IMR-90 (cell line): Measurements from ENCODE around the gene IGSF22.

Experiments used
- BHLHE40 ChIP-seq: fragments of 150-350 bp; IDR thresholded peaks from 2 replicates; pipeline ENCODE4 v1.6.1; 2016; ENCODE audit warnings: mild to moderate bottlenecking, low read depth, low read length
- CEBPB ChIP-seq: IDR thresholded peaks from 2 replicates; pipeline ENCODE4 v1.6.1; 2012; ENCODE audit warnings: low read depth, low read length, improper control_type of control experiment
- CTCF ChIP-seq: conservative IDR thresholded peaks from 2 replicates; pipeline ENCODE4 v1.5.1; 2012; ENCODE audit warnings: mild to moderate bottlenecking, low read depth, low read length, improper control_type of control experiment
- ELK1 ChIP-seq: fragments of 150-350 bp; IDR thresholded peaks from 2 replicates; pipeline ENCODE4 v1.6.1; 2016; ENCODE audit warnings: low read depth, mild to moderate bottlenecking, low read length, moderate library complexity, borderline replicate concordance
- FOS ChIP-seq: fragments of 150-350 bp; IDR thresholded peaks from 2 replicates; pipeline ENCODE4 v1.6.1; 2016; ENCODE audit warnings: low read depth, low read length
- MAFK ChIP-seq: IDR thresholded peaks from 2 replicates; pipeline ENCODE4 v1.6.1; 2012; ENCODE audit warnings: low read depth, low read length, improper control_type of control experiment
- MAZ ChIP-seq: IDR thresholded peaks from 2 replicates; pipeline ENCODE4 v1.6.1; 2012; ENCODE audit warnings: low read depth, mild to moderate bottlenecking, low read length, improper control_type of control experiment, moderate library complexity, borderline replicate concordance
- MXI1 ChIP-seq: IDR thresholded peaks from 2 replicates; pipeline ENCODE4 v1.6.1; 2012; ENCODE audit warnings: low read depth, mild to moderate bottlenecking, low read length, moderate library complexity, borderline replicate concordance
- NFE2L2 ChIP-seq: fragments of 150-350 bp; IDR thresholded peaks from 2 replicates; pipeline ENCODE4 v1.6.1; 2016; ENCODE audit warnings: low read depth, mild to moderate bottlenecking, low read length
- POLR2A ChIP-seq: IDR thresholded peaks from 2 replicates; pipeline ENCODE4 v1.6.1; 2012; ENCODE audit warnings: mild to moderate bottlenecking, low read depth, low read length
- RAD21 ChIP-seq: IDR thresholded peaks from 2 replicates; pipeline ENCODE4 v1.6.1; 2012; ENCODE audit warnings: low read length, improper control_type of control experiment
- RFX5 ChIP-seq: IDR thresholded peaks from 2 replicates; pipeline ENCODE4 v1.8.0; 2012; ENCODE audit warnings: low read depth, mild to moderate bottlenecking, low read length, moderate library complexity
- SMC3 ChIP-seq: fragments of 150-350 bp; IDR thresholded peaks from 2 replicates; pipeline ENCODE4 v1.6.1; 2016; ENCODE audit warnings: low read depth, mild to moderate bottlenecking, antibody characterized with exemption, low read length, moderate library complexity

DNA sequence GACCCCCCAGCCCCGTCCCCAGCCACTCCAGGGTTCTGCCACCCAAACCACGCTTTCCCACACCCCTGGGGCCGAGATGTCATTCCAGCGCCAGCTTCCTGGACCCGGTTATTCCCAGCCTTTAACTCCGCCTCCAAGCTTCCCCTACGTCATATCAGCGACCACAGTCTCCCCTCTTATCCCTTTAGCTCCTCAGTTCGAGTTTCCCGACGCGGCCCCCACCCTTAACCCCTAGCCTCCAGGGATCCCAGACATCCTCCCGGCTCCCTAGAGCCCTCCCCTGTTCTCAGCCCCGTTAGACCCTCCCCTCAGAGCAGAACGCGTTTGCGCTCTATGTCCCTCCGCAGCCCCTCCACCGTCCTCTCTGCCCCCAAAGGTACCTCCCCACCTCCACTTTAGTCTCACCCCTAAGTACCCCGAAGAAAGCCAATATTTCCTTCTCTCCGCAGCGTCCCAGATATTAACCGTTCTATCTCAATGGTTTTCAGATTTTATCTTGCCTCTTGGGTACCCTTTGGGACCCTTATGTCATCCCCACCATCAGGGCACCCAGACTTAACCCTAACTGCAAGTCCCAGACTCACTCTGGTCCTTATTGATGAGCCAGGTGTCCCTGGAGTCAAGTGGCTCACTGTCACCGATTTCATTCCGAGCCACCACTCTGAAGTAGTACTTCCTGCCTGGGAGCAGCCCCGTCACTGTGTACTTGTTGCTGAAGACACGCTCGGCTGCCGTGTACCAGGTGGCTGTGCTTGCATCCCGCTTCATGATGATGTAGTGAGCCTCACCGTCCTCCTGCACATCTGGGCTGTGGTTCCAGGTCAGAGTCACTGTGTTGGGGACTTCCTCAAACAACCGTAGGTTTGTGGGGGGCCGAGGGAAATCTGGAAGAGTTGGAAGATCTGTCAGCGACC lies 19.4 kb downstream of the IGSF22 start:
- no peak for TF ChIP-seq CTCF
- no peak for TF ChIP-seq POLR2A
- TF ChIP-seq RFX5 = no peak
- TF ChIP-seq RAD21 = no peak
- TF ChIP-seq NFE2L2 = no peak
- no peak for TF ChIP-seq MAZ
- TF ChIP-seq MAFK = no peak
- no peak for TF ChIP-seq MXI1
- TF ChIP-seq FOS = no peak
- no peak for TF ChIP-seq BHLHE40
- no peak for TF ChIP-seq ELK1
- TF ChIP-seq CEBPB = no peak
- no peak for TF ChIP-seq SMC3
